ENCODE data around the gene RSPH6A. TPM values are rescaled to one million over a fixed set of nuclear protein-coding genes. Genes with fewer than 3 reads are reported as not detected.

RSPH6A gene
- total RNA-seq, 1 experiment from 2014 or later, result 0.39 TPM

DNA sequence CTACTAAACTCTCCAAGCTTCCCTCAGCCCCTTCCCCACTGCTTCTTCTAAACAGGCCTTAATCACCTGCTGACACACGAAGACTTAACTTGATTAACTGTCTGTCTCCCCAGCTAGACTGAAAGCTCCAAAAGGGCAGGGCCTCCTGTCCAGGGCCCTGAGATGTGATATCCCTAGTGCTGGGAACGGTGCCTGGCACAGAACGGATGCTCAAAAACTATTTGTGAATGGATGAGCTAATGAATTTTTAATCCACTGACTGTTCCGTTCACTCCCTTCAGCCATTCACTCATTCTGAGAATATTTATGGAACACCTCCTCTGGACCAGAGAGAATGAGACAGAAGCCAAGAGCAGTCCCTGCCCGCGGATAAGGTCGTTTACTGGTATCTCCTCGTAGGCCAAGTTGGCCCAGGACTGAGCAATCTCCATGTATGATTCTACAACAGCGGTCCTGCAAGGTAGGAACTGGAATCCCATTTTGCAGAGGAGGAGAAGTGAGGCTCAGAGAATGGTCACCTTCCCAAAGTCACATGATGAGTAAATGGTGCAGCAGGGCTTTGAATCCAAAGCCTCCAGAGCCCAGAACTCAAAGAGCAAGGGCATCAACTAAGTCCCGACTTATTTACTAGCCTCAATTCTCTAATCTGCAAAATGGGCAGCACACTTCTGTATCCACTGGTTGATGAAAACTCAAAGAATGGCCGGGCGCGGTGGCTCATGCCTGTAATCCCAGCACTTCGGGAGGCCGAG is 25.9 kb downstream of the RSPH6A start:
- H3K9me3 Mint-ChIP-seq, result no peaks in the 10 kb centered on the region
- peaks cover 32% of the 10 kb centered on the region for H3K36me3 Mint-ChIP-seq
- H3K4me1 Mint-ChIP-seq, result peaks cover 17% of the 10 kb centered on the region
- peaks cover 5% of the 10 kb centered on the region; the same call in 1 of the 2 replicates for H3K27me3 Mint-ChIP-seq (ENCODE audit: low read depth)
- no peak overlapping the region for H3K4me3 Mint-ChIP-seq
- H3K27ac Mint-ChIP-seq, result no peak overlapping the region
- TF ChIP-seq, protein P1, sequence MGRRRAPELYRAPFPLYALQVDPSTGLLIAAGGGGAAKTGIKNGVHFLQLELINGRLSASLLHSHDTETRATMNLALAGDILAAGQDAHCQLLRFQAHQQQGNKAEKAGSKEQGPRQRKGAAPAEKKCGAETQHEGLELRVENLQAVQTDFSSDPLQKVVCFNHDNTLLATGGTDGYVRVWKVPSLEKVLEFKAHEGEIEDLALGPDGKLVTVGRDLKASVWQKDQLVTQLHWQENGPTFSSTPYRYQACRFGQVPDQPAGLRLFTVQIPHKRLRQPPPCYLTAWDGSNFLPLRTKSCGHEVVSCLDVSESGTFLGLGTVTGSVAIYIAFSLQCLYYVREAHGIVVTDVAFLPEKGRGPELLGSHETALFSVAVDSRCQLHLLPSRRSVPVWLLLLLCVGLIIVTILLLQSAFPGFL (CRISPR knock-in tag; IDR thresholded peaks at IDR 0.05; ENCODE audit: borderline replicate concordance), result no peak
- TF ChIP-seq IRF2 (CRISPR knock-in tag; IDR thresholded peaks at IDR 0.05; ENCODE audit: borderline replicate concordance, low read depth) (no peak), PRRX2 (CRISPR knock-in tag; IDR thresholded peaks at IDR 0.05) (no peak), KAT7 (CRISPR knock-in tag; IDR thresholded peaks at IDR 0.05; ENCODE audit: borderline replicate concordance) (no peak), GABPB1 (CRISPR knock-in tag; IDR thresholded peaks at IDR 0.05) (no peak)
- no peak for DNase-seq (ENCODE audit: low spot score)
- no peak for ATAC-seq
- ChIA-PET CTCF (interaction anchor here (0.6 to 1.5 kb wide), 5 partner anchors 10 to 95 kb away, joined by 3 to 8 read pairs (median 3); no protein-coding TSS in a partner anchor), POLR2A (no interaction called here)

DNA sequence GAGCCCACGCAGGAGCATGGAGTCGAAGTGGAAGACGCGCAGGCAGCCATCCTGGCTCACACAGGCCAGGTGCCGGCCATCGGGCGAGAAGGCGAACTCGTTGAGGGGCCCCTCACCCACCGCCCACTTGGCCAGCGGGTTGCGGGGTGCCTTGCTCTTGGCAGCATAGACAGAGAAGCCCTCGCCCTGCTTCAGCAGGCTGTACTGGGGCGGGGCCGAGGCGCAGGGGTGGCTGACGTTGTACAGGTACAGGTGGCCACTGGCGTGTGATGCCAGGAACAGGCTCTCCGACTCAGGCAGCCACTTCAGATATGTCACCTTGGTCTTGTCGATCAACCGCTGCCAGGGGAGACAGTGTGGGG is 28.6 kb downstream of the RSPH6A start:
- ChIA-PET POLR2A (no interaction called here), CTCF (no interaction called here)
- no peak for DNase-seq (ENCODE audit: low spot score)
- no peak overlapping the region for H3K27ac Mint-ChIP-seq
- H3K27me3 Mint-ChIP-seq (ENCODE audit: low read depth), result peaks cover 10% of the 10 kb centered on the region
- peaks cover 32% of the 10 kb centered on the region for H3K36me3 Mint-ChIP-seq
- peaks cover 15% of the 10 kb centered on the region for H3K4me1 Mint-ChIP-seq
- no peak for ATAC-seq
- no peak overlapping the region for H3K4me3 Mint-ChIP-seq
- H3K9me3 Mint-ChIP-seq, result no peaks in the 10 kb centered on the region
- TF ChIP-seq TCF7 (CRISPR knock-in tag; IDR thresholded peaks at IDR 0.05; ENCODE audit: low read depth), result no peak
- TF ChIP-seq, protein P2, sequence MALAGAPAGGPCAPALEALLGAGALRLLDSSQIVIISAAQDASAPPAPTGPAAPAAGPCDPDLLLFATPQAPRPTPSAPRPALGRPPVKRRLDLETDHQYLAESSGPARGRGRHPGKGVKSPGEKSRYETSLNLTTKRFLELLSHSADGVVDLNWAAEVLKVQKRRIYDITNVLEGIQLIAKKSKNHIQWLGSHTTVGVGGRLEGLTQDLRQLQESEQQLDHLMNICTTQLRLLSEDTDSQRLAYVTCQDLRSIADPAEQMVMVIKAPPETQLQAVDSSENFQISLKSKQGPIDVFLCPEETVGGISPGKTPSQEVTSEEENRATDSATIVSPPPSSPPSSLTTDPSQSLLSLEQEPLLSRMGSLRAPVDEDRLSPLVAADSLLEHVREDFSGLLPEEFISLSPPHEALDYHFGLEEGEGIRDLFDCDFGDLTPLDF (CRISPR knock-in tag; IDR thresholded peaks at IDR 0.05), result no peak
- TF ChIP-seq ZNF232 (CRISPR knock-in tag; IDR thresholded peaks at IDR 0.05), result no peak
- TF ChIP-seq, protein P1 (CRISPR knock-in tag; IDR thresholded peaks at IDR 0.05; ENCODE audit: borderline replicate concordance), result no peak
- TF ChIP-seq, protein P3, sequence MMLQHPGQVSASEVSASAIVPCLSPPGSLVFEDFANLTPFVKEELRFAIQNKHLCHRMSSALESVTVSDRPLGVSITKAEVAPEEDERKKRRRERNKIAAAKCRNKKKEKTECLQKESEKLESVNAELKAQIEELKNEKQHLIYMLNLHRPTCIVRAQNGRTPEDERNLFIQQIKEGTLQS (CRISPR knock-in tag; conservative IDR thresholded peaks at IDR 0.05), result no peak
- TF ChIP-seq SMAD3 (CRISPR knock-in tag; IDR thresholded peaks at IDR 0.05; ENCODE audit: borderline replicate concordance), result no peak
- TF ChIP-seq, protein P4, sequence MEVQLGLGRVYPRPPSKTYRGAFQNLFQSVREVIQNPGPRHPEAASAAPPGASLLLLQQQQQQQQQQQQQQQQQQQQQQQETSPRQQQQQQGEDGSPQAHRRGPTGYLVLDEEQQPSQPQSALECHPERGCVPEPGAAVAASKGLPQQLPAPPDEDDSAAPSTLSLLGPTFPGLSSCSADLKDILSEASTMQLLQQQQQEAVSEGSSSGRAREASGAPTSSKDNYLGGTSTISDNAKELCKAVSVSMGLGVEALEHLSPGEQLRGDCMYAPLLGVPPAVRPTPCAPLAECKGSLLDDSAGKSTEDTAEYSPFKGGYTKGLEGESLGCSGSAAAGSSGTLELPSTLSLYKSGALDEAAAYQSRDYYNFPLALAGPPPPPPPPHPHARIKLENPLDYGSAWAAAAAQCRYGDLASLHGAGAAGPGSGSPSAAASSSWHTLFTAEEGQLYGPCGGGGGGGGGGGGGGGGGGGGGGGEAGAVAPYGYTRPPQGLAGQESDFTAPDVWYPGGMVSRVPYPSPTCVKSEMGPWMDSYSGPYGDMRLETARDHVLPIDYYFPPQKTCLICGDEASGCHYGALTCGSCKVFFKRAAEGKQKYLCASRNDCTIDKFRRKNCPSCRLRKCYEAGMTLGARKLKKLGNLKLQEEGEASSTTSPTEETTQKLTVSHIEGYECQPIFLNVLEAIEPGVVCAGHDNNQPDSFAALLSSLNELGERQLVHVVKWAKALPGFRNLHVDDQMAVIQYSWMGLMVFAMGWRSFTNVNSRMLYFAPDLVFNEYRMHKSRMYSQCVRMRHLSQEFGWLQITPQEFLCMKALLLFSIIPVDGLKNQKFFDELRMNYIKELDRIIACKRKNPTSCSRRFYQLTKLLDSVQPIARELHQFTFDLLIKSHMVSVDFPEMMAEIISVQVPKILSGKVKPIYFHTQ (CRISPR knock-in tag; IDR thresholded peaks at IDR 0.05), result no peak
- TF ChIP-seq, protein P5, sequence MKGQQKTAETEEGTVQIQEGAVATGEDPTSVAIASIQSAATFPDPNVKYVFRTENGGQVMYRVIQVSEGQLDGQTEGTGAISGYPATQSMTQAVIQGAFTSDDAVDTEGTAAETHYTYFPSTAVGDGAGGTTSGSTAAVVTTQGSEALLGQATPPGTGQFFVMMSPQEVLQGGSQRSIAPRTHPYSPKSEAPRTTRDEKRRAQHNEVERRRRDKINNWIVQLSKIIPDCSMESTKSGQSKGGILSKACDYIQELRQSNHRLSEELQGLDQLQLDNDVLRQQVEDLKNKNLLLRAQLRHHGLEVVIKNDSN (CRISPR knock-in tag; IDR thresholded peaks at IDR 0.05), result no peak
- TF ChIP-seq, protein P6, sequence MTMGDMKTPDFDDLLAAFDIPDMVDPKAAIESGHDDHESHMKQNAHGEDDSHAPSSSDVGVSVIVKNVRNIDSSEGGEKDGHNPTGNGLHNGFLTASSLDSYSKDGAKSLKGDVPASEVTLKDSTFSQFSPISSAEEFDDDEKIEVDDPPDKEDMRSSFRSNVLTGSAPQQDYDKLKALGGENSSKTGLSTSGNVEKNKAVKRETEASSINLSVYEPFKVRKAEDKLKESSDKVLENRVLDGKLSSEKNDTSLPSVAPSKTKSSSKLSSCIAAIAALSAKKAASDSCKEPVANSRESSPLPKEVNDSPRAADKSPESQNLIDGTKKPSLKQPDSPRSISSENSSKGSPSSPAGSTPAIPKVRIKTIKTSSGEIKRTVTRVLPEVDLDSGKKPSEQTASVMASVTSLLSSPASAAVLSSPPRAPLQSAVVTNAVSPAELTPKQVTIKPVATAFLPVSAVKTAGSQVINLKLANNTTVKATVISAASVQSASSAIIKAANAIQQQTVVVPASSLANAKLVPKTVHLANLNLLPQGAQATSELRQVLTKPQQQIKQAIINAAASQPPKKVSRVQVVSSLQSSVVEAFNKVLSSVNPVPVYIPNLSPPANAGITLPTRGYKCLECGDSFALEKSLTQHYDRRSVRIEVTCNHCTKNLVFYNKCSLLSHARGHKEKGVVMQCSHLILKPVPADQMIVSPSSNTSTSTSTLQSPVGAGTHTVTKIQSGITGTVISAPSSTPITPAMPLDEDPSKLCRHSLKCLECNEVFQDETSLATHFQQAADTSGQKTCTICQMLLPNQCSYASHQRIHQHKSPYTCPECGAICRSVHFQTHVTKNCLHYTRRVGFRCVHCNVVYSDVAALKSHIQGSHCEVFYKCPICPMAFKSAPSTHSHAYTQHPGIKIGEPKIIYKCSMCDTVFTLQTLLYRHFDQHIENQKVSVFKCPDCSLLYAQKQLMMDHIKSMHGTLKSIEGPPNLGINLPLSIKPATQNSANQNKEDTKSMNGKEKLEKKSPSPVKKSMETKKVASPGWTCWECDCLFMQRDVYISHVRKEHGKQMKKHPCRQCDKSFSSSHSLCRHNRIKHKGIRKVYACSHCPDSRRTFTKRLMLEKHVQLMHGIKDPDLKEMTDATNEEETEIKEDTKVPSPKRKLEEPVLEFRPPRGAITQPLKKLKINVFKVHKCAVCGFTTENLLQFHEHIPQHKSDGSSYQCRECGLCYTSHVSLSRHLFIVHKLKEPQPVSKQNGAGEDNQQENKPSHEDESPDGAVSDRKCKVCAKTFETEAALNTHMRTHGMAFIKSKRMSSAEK (CRISPR knock-in tag; IDR thresholded peaks at IDR 0.05; ENCODE audit: borderline replicate concordance), result no peak
- no peak for TF ChIP-seq TEAD1 (CRISPR knock-in tag; IDR thresholded peaks at IDR 0.05)
- TF ChIP-seq TP53 (CRISPR knock-in tag; IDR thresholded peaks at IDR 0.05), result no peak
- no peak for TF ChIP-seq ZNF416 (CRISPR knock-in tag; IDR thresholded peaks at IDR 0.05)
- TF ChIP-seq TEAD4 (CRISPR knock-in tag; IDR thresholded peaks at IDR 0.05), result no peak
- TF ChIP-seq, protein P7, sequence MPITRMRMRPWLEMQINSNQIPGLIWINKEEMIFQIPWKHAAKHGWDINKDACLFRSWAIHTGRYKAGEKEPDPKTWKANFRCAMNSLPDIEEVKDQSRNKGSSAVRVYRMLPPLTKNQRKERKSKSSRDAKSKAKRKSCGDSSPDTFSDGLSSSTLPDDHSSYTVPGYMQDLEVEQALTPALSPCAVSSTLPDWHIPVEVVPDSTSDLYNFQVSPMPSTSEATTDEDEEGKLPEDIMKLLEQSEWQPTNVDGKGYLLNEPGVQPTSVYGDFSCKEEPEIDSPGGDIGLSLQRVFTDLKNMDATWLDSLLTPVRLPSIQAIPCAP (CRISPR knock-in tag; IDR thresholded peaks at IDR 0.05), result no peak
- TF ChIP-seq, protein P8, sequence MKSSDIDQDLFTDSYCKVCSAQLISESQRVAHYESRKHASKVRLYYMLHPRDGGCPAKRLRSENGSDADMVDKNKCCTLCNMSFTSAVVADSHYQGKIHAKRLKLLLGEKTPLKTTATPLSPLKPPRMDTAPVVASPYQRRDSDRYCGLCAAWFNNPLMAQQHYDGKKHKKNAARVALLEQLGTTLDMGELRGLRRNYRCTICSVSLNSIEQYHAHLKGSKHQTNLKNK (CRISPR knock-in tag; IDR thresholded peaks at IDR 0.05), result no peak
- no peak for TF ChIP-seq GRHL2 (CRISPR knock-in tag; IDR thresholded peaks at IDR 0.05; ENCODE audit: insufficient replicate concordance, severe bottlenecking)
- no peak for TF ChIP-seq SMAD4 (CRISPR knock-in tag; IDR thresholded peaks at IDR 0.05)

All from WTC11 (cell line).